Measurements from ENCODE around the gene GP1BA. TPM values are rescaled to one million over a fixed set of nuclear protein-coding genes. Genes with fewer than 3 reads are reported as not detected.

Gene GP1BA
- total and polyA plus RNA-seq, 2 donors (not counting 1 experiment from before 2014, with no cell fraction given) = 0.06 TPM; not detected in 1

- Histone ChIP-seq H3K4me3 (ENCODE audit: control extremely low read depth in 1 of 5, extremely low read depth in 1 of 5, insufficient read depth in 1 of 5, low read depth in 2 of 5, low read length in 4 of 5) (peak overlapping the region; percentile 32 to 73 (median 66)), H2AFZ (ENCODE audit: insufficient read depth, low read depth, low read length, poor library complexity, severe bottlenecking) (peak overlapping the region; percentile 69), H3K27ac (ENCODE audit: low read length in 2 of 2) (peak overlapping the region in 1 of 2 donors; percentile 55), H3K36me3 (replicated peaks in 1 of 2; ENCODE audit: control extremely low read depth in 1 of 2, control insufficient read depth in 1 of 2, extremely low read depth in 1 of 2, insufficient read depth in 2 of 2, low read length in 1 of 2) (peaks cover 0 to 15% of the 10 kb centered on the region in 2 experiments), H3K27me3 (replicated peaks in 1 of 4; ENCODE audit: control extremely low read depth in 1 of 4, control insufficient read depth in 3 of 4, insufficient read depth in 4 of 4, low read length in 3 of 4) (peaks cover 0 to 27% (median 11%) of the 10 kb centered on the region in 4 experiments), H3K79me2 (ENCODE audit: control insufficient read depth, insufficient read depth, low read length) (no peaks in the 10 kb centered on the region), H3K4me1 (ENCODE audit: control insufficient read depth in 2 of 2, insufficient read depth in 2 of 2, low read length in 2 of 2) (peaks cover 45 to 53% of the 10 kb centered on the region in 2 donors), H3K9me3 (ENCODE audit: control extremely low read depth in 1 of 3, control insufficient read depth in 2 of 3, insufficient read depth in 1 of 3, low read length in 2 of 3) (peaks cover 0 to 25% (median 0%) of the 10 kb centered on the region in 3 donors), H3K9ac (ENCODE audit: low read length) (peak overlapping the region; percentile 68), H4K20me1 (ENCODE audit: control insufficient read depth, insufficient read depth, low read length, poor library complexity, severe bottlenecking) (no peaks in the 10 kb centered on the region), H3K4me2 (replicated peaks; ENCODE audit: low read depth, low read length, poor library complexity, severe bottlenecking) (peak overlapping the region; percentile 98)
- peak; percentile 16 for ATAC-seq (ENCODE audit: low read depth)
- intact Hi-C loops (cut with micrococcal nuclease) = loop anchor here (1.0 to 5.0 kb wide), 2 partner anchors 93 to 333 kb away; partner anchors contain the start of gene PLD2
- H3K4me3 Mint-ChIP-seq = peak overlapping the region; percentile 93
- H3K27ac Mint-ChIP-seq = peak overlapping the region; percentile 82
- DNase-seq = peak; percentile 91
- WGBS (ENCODE audit: insufficient coverage) = 11% methylated on average over 63 of the region's 65 CpGs
- CTCF ChIA-PET = interaction anchor here (0.8 to 4.0 kb wide), 6 partner anchors 19 to 190 kb away, joined by 3 to 15 read pairs (median 4); partner anchors contain the start of gene SPAG7
- peaks cover 4% of the 10 kb centered on the region for H3K27me3 Mint-ChIP-seq
- POLR2A ChIA-PET = interaction anchor here (0.6 to 2.1 kb wide), 4 partner anchors 39 to 110 kb away, joined by 3 to 9 read pairs (median 6); partner anchors contain the start of genes RNF167, SLC25A11 and SPAG7
- no peaks in the 10 kb centered on the region for H3K9me3 Mint-ChIP-seq (ENCODE audit: insufficient read depth)
- H3K4me1 Mint-ChIP-seq = peaks cover 48% of the 10 kb centered on the region
- no peak for TF ChIP-seq EZH2 (IDR thresholded peaks at IDR 0.05; ENCODE audit: borderline replicate concordance, insufficient read depth, low read depth, low read length, poor library complexity, severe bottlenecking)
- no peak for TF ChIP-seq CTCF (IDR thresholded peaks at IDR 0.05)
These were observed 31.6 kb upstream of the GP1BA start for GRCh38 chr17:4900231-4901107.

Measured in B cell (primary cell).